DOHH2 (cell line): ENCODE results near the gene CLDN14.
A peak's percentile ranks its signal among the peaks of the same experiment; 100 is the strongest.

Experiments
- H3F3A ChIP-seq: fragments of 200-600 bp; sonication (generic), shearing (Covaris generic); 2 replicates; pipeline ENCODE4 v1.6.0; 2016; ENCODE audit warnings: antibody characterized with exemption, mild to moderate bottlenecking; ENCODE audit not compliant: control insufficient read depth, insufficient read depth
- H3K27ac ChIP-seq: fragments of 200-600 bp; sonication (generic); 2 replicates; pipeline ENCODE4 v1.5.1; 2014; ENCODE audit warnings: low read depth, mild to moderate bottlenecking, low read length, moderate library complexity
- H3K27me3 ChIP-seq: fragments of 200-600 bp; sonication (generic); 2 replicates; pipeline ENCODE4 v1.6.1; 2014; ENCODE audit warnings: mild to moderate bottlenecking, low read length, mixed read lengths; ENCODE audit not compliant: control insufficient read depth
- H3K36me3 ChIP-seq: fragments of 200-600 bp; sonication (generic); 2 replicates; pipeline ENCODE4 v1.6.1; 2014; ENCODE audit warnings: mild to moderate bottlenecking, low read length, moderate library complexity, mixed read lengths; ENCODE audit not compliant: control insufficient read depth
- H3K4me1 ChIP-seq: fragments of 200-600 bp; sonication (generic); 2 replicates; pipeline ENCODE4 v1.6.1; 2014; ENCODE audit warnings: mild to moderate bottlenecking, low read length, mixed read lengths; ENCODE audit not compliant: control insufficient read depth
- H3K4me2 ChIP-seq: fragments of 200-600 bp; sonication (generic); 2 replicates; pipeline ENCODE4 v1.6.0; 2014; ENCODE audit warnings: mild to moderate bottlenecking, low read length, moderate library complexity
- H3K4me3 ChIP-seq: fragments of 200-600 bp; sonication (generic); 2 replicates; pipeline ENCODE4 v1.5.1; 2014; ENCODE audit warnings: mild to moderate bottlenecking, low read length, mixed read lengths
- H3K79me2 ChIP-seq: fragments of 200-600 bp; sonication (generic); 2 replicates; pipeline ENCODE4 v1.6.1; 2014; ENCODE audit warnings: mild to moderate bottlenecking, low read length, mixed read lengths; ENCODE audit not compliant: control insufficient read depth
- H3K9me2 ChIP-seq: fragments of 200-600 bp; sonication (generic); replicated peaks from 2 replicates; pipeline ENCODE4 v1.6.1; 2014; ENCODE audit warnings: mild to moderate bottlenecking, low read length, mixed read lengths; ENCODE audit not compliant: control insufficient read depth
- H3K9me3 ChIP-seq: fragments of 200-600 bp; sonication (generic); 2 replicates; pipeline ENCODE4 v1.6.1; 2014; ENCODE audit warnings: antibody characterized with exemption, low read length, mixed read lengths; ENCODE audit not compliant: control insufficient read depth, insufficient read depth
- H4K20me1 ChIP-seq: fragments of 200-600 bp; sonication (generic); 2 replicates; pipeline ENCODE4 v1.6.0; 2014; ENCODE audit warnings: low read depth, mild to moderate bottlenecking, antibody characterized with exemption, low read length, moderate library complexity; ENCODE audit not compliant: control insufficient read depth, insufficient read depth
- EZH2phosphoT487 ChIP-seq: fragments of 200-600 bp; sonication (generic); IDR thresholded peaks from 2 replicates; pipeline ENCODE4 v1.6.1; 2017; ENCODE audit warnings: borderline replicate concordance, mild to moderate bottlenecking, antibody characterized with exemption, low read length, moderate library complexity, mixed read lengths
- TF ChIP-seq, protein P1 (sequence below): fragments of 200-600 bp; sonication (generic); IDR thresholded peaks from one replicate; pipeline ENCODE4 v1.5.1; 2014; ENCODE audit warnings: antibody characterized with exemption, mild to moderate bottlenecking, low read depth, low read length; ENCODE audit not compliant: poor library complexity, severe bottlenecking

CLDN14 gene

GRCh38 chr21:36419996-36420395 is 59.9 kb downstream of the CLDN14 start:
- no peak overlapping the region for H3K4me2 ChIP-seq

DNA sequence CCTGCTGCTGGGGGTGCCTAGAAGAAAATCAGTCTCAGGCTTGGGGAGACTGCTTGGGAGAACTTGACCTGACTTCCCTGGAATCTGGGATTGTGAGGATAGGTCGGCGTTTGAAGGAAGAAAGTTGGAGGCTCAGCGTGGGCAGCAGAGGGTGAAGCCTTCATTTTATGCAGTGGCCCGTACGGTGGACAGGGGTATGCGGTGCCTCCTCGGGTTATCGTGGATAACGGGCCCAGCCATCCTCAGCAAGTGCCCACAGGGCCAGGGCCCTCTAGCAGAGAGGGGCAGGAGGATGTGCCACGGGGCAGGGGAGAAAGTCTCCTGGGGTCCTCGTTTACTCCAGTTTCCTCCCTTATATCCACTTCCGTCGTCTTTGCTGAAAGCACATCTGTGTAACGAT is 60.7 kb downstream of the CLDN14 start:
- Histone ChIP-seq H3K4me2 (no peak overlapping the region), H3K4me3 (no peak overlapping the region), H3K9me3 (no peaks in the 10 kb centered on the region), H3K4me1 (no peaks in the 10 kb centered on the region), H3F3A (no peaks in the 10 kb centered on the region; the same call in 1 of the 2 replicates), H3K27me3 (no peaks in the 10 kb centered on the region), H4K20me1 (0 out of 2 replicates have a peak, but pooled peaks cover 5% of the 10 kb centered on the region), H3K36me3 (peaks cover 22% of the 10 kb centered on the region), H3K9me2 (no peaks in the 10 kb centered on the region), H3K27ac (no peak overlapping the region), H3K79me2 (no peaks in the 10 kb centered on the region)
- no peak for TF ChIP-seq EZH2phosphoT487
- TF ChIP-seq, protein P1, sequence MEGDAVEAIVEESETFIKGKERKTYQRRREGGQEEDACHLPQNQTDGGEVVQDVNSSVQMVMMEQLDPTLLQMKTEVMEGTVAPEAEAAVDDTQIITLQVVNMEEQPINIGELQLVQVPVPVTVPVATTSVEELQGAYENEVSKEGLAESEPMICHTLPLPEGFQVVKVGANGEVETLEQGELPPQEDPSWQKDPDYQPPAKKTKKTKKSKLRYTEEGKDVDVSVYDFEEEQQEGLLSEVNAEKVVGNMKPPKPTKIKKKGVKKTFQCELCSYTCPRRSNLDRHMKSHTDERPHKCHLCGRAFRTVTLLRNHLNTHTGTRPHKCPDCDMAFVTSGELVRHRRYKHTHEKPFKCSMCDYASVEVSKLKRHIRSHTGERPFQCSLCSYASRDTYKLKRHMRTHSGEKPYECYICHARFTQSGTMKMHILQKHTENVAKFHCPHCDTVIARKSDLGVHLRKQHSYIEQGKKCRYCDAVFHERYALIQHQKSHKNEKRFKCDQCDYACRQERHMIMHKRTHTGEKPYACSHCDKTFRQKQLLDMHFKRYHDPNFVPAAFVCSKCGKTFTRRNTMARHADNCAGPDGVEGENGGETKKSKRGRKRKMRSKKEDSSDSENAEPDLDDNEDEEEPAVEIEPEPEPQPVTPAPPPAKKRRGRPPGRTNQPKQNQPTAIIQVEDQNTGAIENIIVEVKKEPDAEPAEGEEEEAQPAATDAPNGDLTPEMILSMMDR, result no peak

More at GRCh38 chr21:36419996-36420395, 59.9 kb downstream of the CLDN14 start:
- H3K9me3 ChIP-seq, result no peaks in the 10 kb centered on the region
- H3F3A ChIP-seq, result no peaks in the 10 kb centered on the region; the same call in 1 of the 2 replicates
- TF ChIP-seq EZH2phosphoT487, result no peak
- TF ChIP-seq, protein P1, result peak; percentile 78
- peaks cover 18% of the 10 kb centered on the region for H3K36me3 ChIP-seq
- no peaks in the 10 kb centered on the region for H3K27me3 ChIP-seq
- no peaks in the 10 kb centered on the region for H3K9me2 ChIP-seq
- no peaks in the 10 kb centered on the region for H3K4me1 ChIP-seq
- H3K27ac ChIP-seq, result no peak overlapping the region
- H3K4me3 ChIP-seq, result no peak overlapping the region
- no peaks in the 10 kb centered on the region for H3K79me2 ChIP-seq
- 0 out of 2 replicates have a peak, but pooled peaks cover 5% of the 10 kb centered on the region for H4K20me1 ChIP-seq

DNA sequence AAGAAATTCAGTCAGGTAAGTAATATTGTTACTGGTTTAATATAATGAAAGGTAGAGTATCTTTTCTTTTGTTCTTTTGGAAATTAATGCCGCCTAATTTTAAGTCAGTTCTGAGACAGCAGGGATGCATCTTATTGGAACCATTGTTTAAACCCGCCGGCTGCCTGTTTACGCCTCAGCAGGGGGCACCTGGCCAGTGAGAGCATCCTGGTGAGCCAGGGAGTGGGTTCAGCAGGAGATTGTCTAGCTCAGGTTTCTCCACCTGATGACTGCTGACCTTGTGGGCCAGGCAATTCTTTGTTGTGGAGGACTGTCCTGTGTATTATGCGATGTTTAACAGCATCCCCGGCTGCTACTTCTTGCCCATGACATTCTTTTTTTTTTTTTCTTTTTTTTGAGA is 64.5 kb downstream of the CLDN14 start:
- H3K27ac ChIP-seq, result no peak overlapping the region
- H3K36me3 ChIP-seq, result peaks cover 48% of the 10 kb centered on the region

More for the DNA sequence above, 64.5 kb downstream of the CLDN14 start:
- Histone ChIP-seq H3K9me3 (no peaks in the 10 kb centered on the region), H3F3A (no peaks in the 10 kb centered on the region; the same call in 1 of the 2 replicates), H3K4me1 (no peaks in the 10 kb centered on the region), H3K79me2 (no peaks in the 10 kb centered on the region), H3K9me2 (no peaks in the 10 kb centered on the region), H4K20me1 (no peaks in the 10 kb centered on the region), H3K4me3 (no peak overlapping the region), H3K27me3 (no peaks in the 10 kb centered on the region), H3K4me2 (no peak overlapping the region)
- TF ChIP-seq, protein P1, result no peak
- TF ChIP-seq EZH2phosphoT487, result no peak
